OCI-LY7 (cell line): ENCODE results near the gene CNIH2. TPM values are rescaled to one million over a fixed set of nuclear protein-coding genes. Genes with fewer than 3 reads are reported as not detected.
"Not testable (repeated sequence)": the region's sequence is repeated elsewhere in the genome, so short reads cannot be mapped to it uniquely, and the experiment has no call there.

Experiments
- BruUV-seq: library from RNA; stranded (reverse); fragments of 400-500 nt; replicated peaks from 2 replicates; lab custom pipeline; 2021; lab: Mats Ljungman, UMichigan
- CTCF ChIA-PET: fragments of 300-600 bp; sonication (Branson Sonifier 250); formaldehyde crosslinking; loops from one replicate; lab custom pipeline; 2022; ENCODE audit warnings: antibody characterized with exemption; ENCODE audit not compliant: unreplicated experiment; lab: Charles Lee
- POLR2A ChIA-PET: fragments of 300-600 bp; sonication (Branson Sonifier 250); formaldehyde crosslinking; loops from one replicate; lab custom pipeline; 2022; ENCODE audit warnings: antibody characterized with exemption; lab: Charles Lee
- DNase-seq: peaks from one replicate; pipeline ENCODE4 v3.0.0-alpha.2; 2015; ENCODE audit warnings: low spot score
- H2AFZ ChIP-seq: fragments of 200-600 bp; sonication (generic), shearing (Covaris generic); 2 replicates; pipeline ENCODE4 v1.6.1; 2014; ENCODE audit warnings: mild to moderate bottlenecking, antibody characterized with exemption, low read length, moderate library complexity
- H3K27ac ChIP-seq: fragments of 200-600 bp; sonication (generic); 2 replicates; pipeline ENCODE4 v1.5.1; 2014; ENCODE audit warnings: mixed run types, low read depth, mild to moderate bottlenecking, moderate library complexity, low read length, inconsistent platforms; ENCODE audit not compliant: poor library complexity, severe bottlenecking
- H3K36me3 ChIP-seq: fragments of 200-600 bp; sonication (generic); 2 replicates; pipeline ENCODE4 v1.6.1; 2014; ENCODE audit warnings: mild to moderate bottlenecking, antibody characterized with exemption, low read length, moderate library complexity, mixed read lengths; ENCODE audit not compliant: insufficient read depth
- H3K4me1 ChIP-seq: fragments of 200-600 bp; sonication (generic); 2 replicates; pipeline ENCODE4 v1.5.1; 2014; ENCODE audit warnings: mild to moderate bottlenecking, low read length; ENCODE audit not compliant: insufficient read depth, poor library complexity, severe bottlenecking
- H3K4me2 ChIP-seq: fragments of 200-600 bp; sonication (generic); 2 replicates; pipeline ENCODE4 v1.6.1; 2014; ENCODE audit warnings: mild to moderate bottlenecking, low read length
- H3K4me3 ChIP-seq: fragments of 200-600 bp; sonication (generic); 2 replicates; pipeline ENCODE4 v1.5.1; 2014; ENCODE audit warnings: mild to moderate bottlenecking, low read depth, low read length; ENCODE audit not compliant: poor library complexity, severe bottlenecking
- H3K79me2 ChIP-seq: fragments of 200-600 bp; sonication (generic); 2 replicates; pipeline ENCODE4 v1.6.1; 2016; ENCODE audit warnings: low read depth, mild to moderate bottlenecking, low read length, moderate library complexity, mixed read lengths; ENCODE audit not compliant: insufficient read depth
- H3K9me2 ChIP-seq: fragments of 200-600 bp; sonication (generic); 2 replicates; pipeline ENCODE4 v1.6.1; 2016; ENCODE audit warnings: mild to moderate bottlenecking, low read length, mixed read lengths; ENCODE audit not compliant: insufficient read depth
- H3K9me3 ChIP-seq: fragments of 200-600 bp; sonication (generic); 2 replicates; pipeline ENCODE4 v1.6.1; 2014; ENCODE audit warnings: mild to moderate bottlenecking, mixed run types, low read length, mixed read lengths
- H4K20me1 ChIP-seq: fragments of 200-600 bp; sonication (generic); 2 replicates; pipeline ENCODE4 v1.6.1; 2014; ENCODE audit warnings: mild to moderate bottlenecking, antibody characterized with exemption, low read length, moderate library complexity, mixed read lengths; ENCODE audit not compliant: insufficient read depth
- CTCF ChIP-seq: fragments of 200-600 bp; sonication (generic); conservative IDR thresholded peaks from 2 replicates; pipeline ENCODE4 v1.5.1; 2014; ENCODE audit warnings: mild to moderate bottlenecking, antibody characterized with exemption, low read length, moderate library complexity, mixed read lengths
- EZH2phosphoT487 ChIP-seq: fragments of 200-600 bp; sonication (generic); IDR thresholded peaks from 2 replicates; pipeline ENCODE4 v1.6.1; 2018; ENCODE audit warnings: low read depth, borderline replicate concordance, mild to moderate bottlenecking, mixed run types, antibody characterized with exemption, low read length, moderate library complexity, mixed read lengths
- intact Hi-C: fragments of 100-400 bp; cut with micrococcal nuclease; formaldehyde crosslinking; loops from one replicate; pipeline ENCODE4 v1.10.0; 2022; ENCODE audit not compliant: unreplicated experiment
- total RNA-seq, 2 experiments: library from RNA; depleted of rRNA in 1 of 2; stranded (reverse); fragments of >200 nt in 1 of 2; shearing (Covaris generic) in 1 of 2; gene quantifications; 2 replicates each; pipeline ENCODE4 v1.2.3, GENCODE V29; 2014 to 2022

Gene CNIH2
- total RNA-seq, 2 experiments from 2014 or later, result 0.60 to 2.7 TPM

- Histone ChIP-seq H3K4me2 (no peak overlapping the region), H3K4me3 (no peak overlapping the region), H3K4me1 (no peaks in the 10 kb centered on the region), H2AFZ (no peak overlapping the region), H3K27ac (no peak overlapping the region), H3K79me2 (no peaks in the 10 kb centered on the region), H4K20me1 (no peaks in the 10 kb centered on the region), H3K9me2 (no peaks in the 10 kb centered on the region), H3K9me3 (no peaks in the 10 kb centered on the region), H3K36me3 (no peaks in the 10 kb centered on the region)
- POLR2A ChIA-PET, result interaction anchor here (1.2 kb wide), 1 partner anchor 9 kb away, joined by 5 read pairs; no protein-coding TSS in a partner anchor
- CTCF ChIA-PET, result no interaction called here
- no TSS peak for BruUV-seq
- DNase-seq, result no peak
- TF ChIP-seq CTCF, result no peak
- TF ChIP-seq EZH2phosphoT487, result no peak
- intact Hi-C loops, result no loop called here
These were observed 24.7 kb downstream of the CNIH2 start for GRCh38 chr11:66302656-66303055.

GRCh38 chr11:66309475-66309874 is 31.5 kb downstream of the CNIH2 start:
- Histone ChIP-seq H3K4me1 (peaks cover 14% of the 10 kb centered on the region), H2AFZ (no peak overlapping the region), H4K20me1 (no peaks in the 10 kb centered on the region), H3K4me2 (no peak overlapping the region), H3K36me3 (no peaks in the 10 kb centered on the region), H3K9me3 (no peaks in the 10 kb centered on the region), H3K4me3 (no peak overlapping the region), H3K79me2 (no peaks in the 10 kb centered on the region), H3K27ac (no peak overlapping the region), H3K9me2 (no peaks in the 10 kb centered on the region)
- no peak for TF ChIP-seq EZH2phosphoT487
- no peak for TF ChIP-seq CTCF
- CTCF ChIA-PET, result no interaction called here
- intact Hi-C loops, result no loop called here
- no peak for DNase-seq
- BruUV-seq, result no TSS peak
- POLR2A ChIA-PET, result interaction anchor here (0.6 to 0.7 kb wide), 2 partner anchors 351 to 826 kb away, joined by 3 to 4 read pairs; no protein-coding TSS in a partner anchor

- Histone ChIP-seq H3K9me2 (no peaks in the 10 kb centered on the region), H3K4me2 (no peak overlapping the region), H4K20me1 (no peaks in the 10 kb centered on the region), H3K4me1 (peaks cover 14% of the 10 kb centered on the region), H3K9me3 (no peaks in the 10 kb centered on the region), H3K4me3 (no peak overlapping the region), H2AFZ (no peak overlapping the region), H3K79me2 (no peaks in the 10 kb centered on the region), H3K36me3 (no peaks in the 10 kb centered on the region), H3K27ac (no peak overlapping the region)
- CTCF ChIA-PET, result no interaction called here
- POLR2A ChIA-PET, result interaction anchor here (3.6 kb wide), 1 partner anchor 22 kb away, joined by 13 read pairs; the partner anchor contains the start of gene YIF1A
- DNase-seq, result no peak
- BruUV-seq, result no TSS peak
- TF ChIP-seq EZH2phosphoT487, result no peak
- no peak for TF ChIP-seq CTCF
- intact Hi-C loops, result loop anchor here (5.0 kb wide), 1 partner anchor 37 kb away; the partner anchor contains the start of genes B4GAT1 and BRMS1
These were observed 32.3 kb downstream of the CNIH2 start for GRCh38 chr11:66310324-66310723.

- H3K36me3 ChIP-seq, H3K9me2 ChIP-seq, BruUV-seq, H3K79me2 ChIP-seq, H4K20me1 ChIP-seq, H3K4me3 ChIP-seq, H2AFZ ChIP-seq, H3K9me3 ChIP-seq, H3K27ac ChIP-seq, H3K4me2 ChIP-seq, DNase-seq: not testable (repeated sequence)
- ChIA-PET CTCF (interaction anchor here (0.6 to 2.5 kb wide), 4 partner anchors 12 to 75 kb away, joined by 3 to 7 read pairs (median 5); partner anchors contain the start of gene B4GAT1), POLR2A (interaction anchor here (0.6 to 3.6 kb wide), 6 partner anchors 9 to 43 kb away, joined by 3 to 13 read pairs (median 4); partner anchors contain the start of genes RAB1B and YIF1A)
- intact Hi-C loops, result loop anchor here (1.0 to 5.0 kb wide), 2 partner anchors 36 to 78 kb away; partner anchors contain the start of genes B4GAT1 and BRMS1
- peaks cover 14% of the 10 kb centered on the region for H3K4me1 ChIP-seq
These were observed 32.9 kb downstream of the CNIH2 start for GRCh38 chr11:66310803-66311440.
